ENCODE measurements around the gene TPR.

GRCh38 chr1:186413319-186413718, 38.3 kb upstream of the TPR start:
- TF ChIP-seq CTCF (IDR thresholded peaks at IDR 0.05) = no peak
- no peak for TF ChIP-seq EZH2 (IDR thresholded peaks at IDR 0.05)
- no peak for TF ChIP-seq EZH2phosphoT487 (IDR thresholded peaks at IDR 0.05)
